ENCODE results near the gene HIPK2. TPM values are rescaled to one million over a fixed set of nuclear protein-coding genes. Genes with fewer than 3 reads are reported as not detected.

HIPK2 gene
- total RNA-seq, 1 donor from 2014 or later: 75.8 TPM

- DNase-seq (ENCODE audit: low spot score in 2 of 2, unreplicated experiment in 2 of 2): no peak
- H3K9me3 Mint-ChIP-seq: no peaks in the 10 kb centered on the region
- no peak for TF ChIP-seq CTCF (IDR thresholded peaks at IDR 0.05; ENCODE audit: unreplicated experiment)
- H3K27me3 Mint-ChIP-seq (ENCODE audit: low read depth): no peaks in the 10 kb centered on the region
- H3K27ac Mint-ChIP-seq: no peak overlapping the region
- H3K4me1 Mint-ChIP-seq: peaks cover 3% of the 10 kb centered on the region
- no peak overlapping the region for H3K4me3 Mint-ChIP-seq
- H3K36me3 Mint-ChIP-seq: peaks cover 52% of the 10 kb centered on the region
Observed at GRCh38 chr7:139592801-139593461, 184.9 kb downstream of the HIPK2 start.

- Mint-ChIP-seq H3K27me3 (ENCODE audit: low read depth) (no peaks in the 10 kb centered on the region), H3K4me3 (no peak overlapping the region), H3K27ac (no peak overlapping the region), H3K36me3 (peaks cover 52% of the 10 kb centered on the region), H3K4me1 (peaks cover 3% of the 10 kb centered on the region), H3K9me3 (no peaks in the 10 kb centered on the region)
- TF ChIP-seq CTCF (IDR thresholded peaks at IDR 0.05; ENCODE audit: unreplicated experiment): no peak
- no peak for DNase-seq (ENCODE audit: low spot score in 2 of 2, unreplicated experiment in 2 of 2)
Observed at GRCh38 chr7:139591550-139592195, 186.1 kb downstream of the HIPK2 start.

- Mint-ChIP-seq H3K36me3 (peaks cover 50% of the 10 kb centered on the region), H3K4me3 (no peak overlapping the region), H3K9me3 (no peaks in the 10 kb centered on the region), H3K27ac (peak overlapping the region; percentile 22), H3K4me1 (peaks cover 3% of the 10 kb centered on the region), H3K27me3 (ENCODE audit: low read depth) (no peaks in the 10 kb centered on the region)
- TF ChIP-seq CTCF (IDR thresholded peaks at IDR 0.05; ENCODE audit: unreplicated experiment): no peak
- DNase-seq (ENCODE audit: low spot score in 2 of 2, unreplicated experiment in 2 of 2): no peak
Observed at GRCh38 chr7:139589474-139589873, 188.3 kb downstream of the HIPK2 start.

GRCh38 chr7:139588632-139589031, 189.2 kb downstream of the HIPK2 start:
- Mint-ChIP-seq H3K4me3 (no peak overlapping the region), H3K27ac (peak overlapping the region; percentile 67)

GRCh38 chr7:139587535-139587934, 190.3 kb downstream of the HIPK2 start:
- no peak overlapping the region for H3K4me3 Mint-ChIP-seq
- TF ChIP-seq CTCF (IDR thresholded peaks at IDR 0.05; ENCODE audit: unreplicated experiment): no peak
- H3K9me3 Mint-ChIP-seq: no peaks in the 10 kb centered on the region
- DNase-seq (ENCODE audit: low spot score in 2 of 2, unreplicated experiment in 2 of 2): no peak
- peaks cover 3% of the 10 kb centered on the region for H3K4me1 Mint-ChIP-seq
- no peaks in the 10 kb centered on the region for H3K27me3 Mint-ChIP-seq (ENCODE audit: low read depth)
- H3K27ac Mint-ChIP-seq: no peak overlapping the region
- peaks cover 42% of the 10 kb centered on the region for H3K36me3 Mint-ChIP-seq

More at GRCh38 chr7:139588632-139589031, 189.2 kb downstream of the HIPK2 start:
- no peaks in the 10 kb centered on the region for H3K27me3 Mint-ChIP-seq (ENCODE audit: low read depth)
- no peaks in the 10 kb centered on the region for H3K9me3 Mint-ChIP-seq
- peaks cover 3% of the 10 kb centered on the region for H3K4me1 Mint-ChIP-seq
- peaks cover 51% of the 10 kb centered on the region for H3K36me3 Mint-ChIP-seq
- no peak for DNase-seq (ENCODE audit: low spot score in 2 of 2, unreplicated experiment in 2 of 2)
- no peak for TF ChIP-seq CTCF (IDR thresholded peaks at IDR 0.05; ENCODE audit: unreplicated experiment)

Measured in mesothelial cell of epicardium (in vitro differentiated cells).